H9 (cell line): ENCODE measurements around the gene BBIP1. TPM values are rescaled to one million over a fixed set of nuclear protein-coding genes. Genes with fewer than 3 reads are reported as not detected.

Experiments
- DNase-seq: peaks from one replicate; pipeline ENCODE4 v3.0.0-alpha.2; 2017
- H2AFZ ChIP-seq: one replicate; pipeline ENCODE4 v1.6.1; 2013; ENCODE audit warnings: mild to moderate bottlenecking, low read length, control low read depth, moderate library complexity
- H2AK5ac ChIP-seq: 2 replicates; pipeline ENCODE4 v1.6.1; 2013; ENCODE audit warnings: low read length, control low read depth, mixed read lengths; ENCODE audit not compliant: insufficient read length
- H2BK120ac ChIP-seq: one replicate; pipeline ENCODE4 v1.6.1; 2013; ENCODE audit warnings: low read depth, mild to moderate bottlenecking, low read length, control low read depth, inconsistent platforms; ENCODE audit not compliant: poor library complexity, severe bottlenecking
- H2BK12ac ChIP-seq: 2 replicates; pipeline ENCODE4 v1.6.1; 2013; ENCODE audit warnings: low read length, control low read depth, mixed read lengths, low read depth; ENCODE audit not compliant: insufficient read length
- H2BK15ac ChIP-seq: 2 replicates; pipeline ENCODE4 v1.6.1; 2013; ENCODE audit warnings: low read depth, low read length, control low read depth
- H2BK20ac ChIP-seq: one replicate; pipeline ENCODE4 v1.6.1; 2013; ENCODE audit warnings: low read depth, mild to moderate bottlenecking, low read length, control low read depth, inconsistent platforms; ENCODE audit not compliant: poor library complexity, severe bottlenecking
- H2BK5ac ChIP-seq: 2 replicates; pipeline ENCODE4 v1.6.1; 2013; ENCODE audit warnings: low read length, control low read depth, mixed read lengths; ENCODE audit not compliant: insufficient read length
- H3K14ac ChIP-seq: 2 replicates; pipeline ENCODE4 v1.6.1; 2013; ENCODE audit warnings: low read length, control low read depth; ENCODE audit not compliant: insufficient read depth
- H3K18ac ChIP-seq: 2 replicates; pipeline ENCODE4 v1.6.1; 2013; ENCODE audit warnings: low read depth, mild to moderate bottlenecking, mixed read lengths, low read length, control low read depth; ENCODE audit not compliant: insufficient read length
- H3K23ac ChIP-seq: 2 replicates; pipeline ENCODE4 v1.6.1; 2013; ENCODE audit warnings: low read length, control low read depth, mixed read lengths, low read depth; ENCODE audit not compliant: insufficient read length
- H3K23me2 ChIP-seq: 2 replicates; pipeline ENCODE4 v1.6.1; 2013; ENCODE audit warnings: low read depth, mild to moderate bottlenecking, mixed read lengths, low read length, control low read depth; ENCODE audit not compliant: insufficient read length, poor library complexity, severe bottlenecking
- H3K27ac ChIP-seq: 2 replicates; pipeline ENCODE4 v1.5.1; 2013; ENCODE audit warnings: low read length, control low read depth, mixed read lengths, low read depth; ENCODE audit not compliant: insufficient read length
- H3K27me3 ChIP-seq: 2 replicates; pipeline ENCODE4 v1.6.1; 2013; ENCODE audit warnings: low read length, control low read depth, inconsistent platforms; ENCODE audit not compliant: insufficient read depth
- H3K4ac ChIP-seq: 2 replicates; pipeline ENCODE4 v1.6.1; 2013; ENCODE audit warnings: low read depth, mild to moderate bottlenecking, control low read depth, inconsistent platforms, low read length, moderate library complexity
- H3K4me1 ChIP-seq: 2 replicates; pipeline ENCODE4 v1.6.1; 2013; ENCODE audit warnings: low read length, control low read depth, inconsistent platforms; ENCODE audit not compliant: insufficient read depth
- H3K4me2 ChIP-seq: 2 replicates; pipeline ENCODE4 v1.6.1; 2013; ENCODE audit warnings: low read length, control low read depth, mixed read lengths; ENCODE audit not compliant: insufficient read length, insufficient read depth
- H3K56ac ChIP-seq: 2 replicates; pipeline ENCODE4 v1.6.1; 2013; ENCODE audit warnings: low read depth, mild to moderate bottlenecking, mixed read lengths, low read length, control low read depth; ENCODE audit not compliant: insufficient read length
- H3K79me1 ChIP-seq: 2 replicates; pipeline ENCODE4 v1.6.1; 2013; ENCODE audit warnings: low read depth, mild to moderate bottlenecking, moderate library complexity, low read length, control low read depth, inconsistent platforms; ENCODE audit not compliant: insufficient read depth, poor library complexity, severe bottlenecking
- H3K79me2 ChIP-seq: 2 replicates; pipeline ENCODE4 v1.6.1; 2013; ENCODE audit warnings: low read length, control low read depth, inconsistent platforms; ENCODE audit not compliant: insufficient read depth
- H3K9ac ChIP-seq: 2 replicates; pipeline ENCODE4 v1.6.1; 2013; ENCODE audit warnings: low read length, control low read depth, mixed read lengths; ENCODE audit not compliant: insufficient read length; ENCODE audit errors: extremely low read depth
- H3K9me3 ChIP-seq: one replicate; pipeline ENCODE4 v1.6.1; 2013; ENCODE audit warnings: low read depth, low read length, inconsistent platforms; ENCODE audit not compliant: control insufficient read depth
- H3T11ph ChIP-seq: one replicate; pipeline ENCODE4 v1.6.1; 2013; ENCODE audit warnings: mild to moderate bottlenecking, low read length, control low read depth, inconsistent platforms
- H4K20me1 ChIP-seq: one replicate; pipeline ENCODE4 v1.6.1; 2013; ENCODE audit not compliant: control insufficient read depth, insufficient read length, insufficient read depth
- H4K5ac ChIP-seq: 2 replicates; pipeline ENCODE4 v1.6.1; 2013; ENCODE audit warnings: low read depth, mild to moderate bottlenecking, mixed read lengths, low read length, control low read depth; ENCODE audit not compliant: insufficient read length
- H4K8ac ChIP-seq: replicated peaks from 2 replicates; pipeline ENCODE4 v1.6.1; 2013; ENCODE audit warnings: low read length, control low read depth, mixed read lengths, low read depth; ENCODE audit not compliant: insufficient read length
- H4K91ac ChIP-seq: 2 replicates; pipeline ENCODE4 v1.6.1; 2013; ENCODE audit warnings: low read depth, mild to moderate bottlenecking, moderate library complexity, mixed read lengths, low read length, control low read depth; ENCODE audit not compliant: insufficient read length
- H3K27ac Mint-ChIP-seq, 3 experiments: 2 replicates in 2 of 3; 3 replicates in 1 of 3; pipeline ENCODE4 v1.8.0; 2020 to 2021; ENCODE audit warnings: mixed read lengths in 3 of 3, mild to moderate bottlenecking in 1 of 3, moderate library complexity in 1 of 3
- H3K27me3 Mint-ChIP-seq: 2 replicates; pipeline ENCODE4 v1.8.0; 2021; ENCODE audit warnings: low read depth, mild to moderate bottlenecking, moderate library complexity, mixed read lengths
- H3K36me3 Mint-ChIP-seq, 3 experiments: 2 replicates in 2 of 3; 3 replicates in 1 of 3; pipeline ENCODE4 v1.8.0; 2020 to 2021; ENCODE audit warnings: low read depth in 3 of 3, mixed read lengths in 3 of 3; ENCODE audit not compliant: insufficient read depth in 1 of 3
- H3K4me1 Mint-ChIP-seq, 2 experiments: 2 replicates each; pipeline ENCODE4 v1.8.0; 2020; ENCODE audit warnings: mixed read lengths in 2 of 2
- H3K4me3 Mint-ChIP-seq, 2 experiments: 2 replicates in 1 of 2; 3 replicates in 1 of 2; pipeline ENCODE4 v1.8.0; 2020 to 2021; ENCODE audit warnings: mild to moderate bottlenecking in 2 of 2, mixed read lengths in 2 of 2, moderate library complexity in 1 of 2
- H3K9me3 Mint-ChIP-seq, 2 experiments: 2 replicates in 1 of 2; 3 replicates in 1 of 2; pipeline ENCODE4 v1.8.0; 2020; ENCODE audit warnings: mild to moderate bottlenecking in 2 of 2, mixed read lengths in 2 of 2, moderate library complexity in 1 of 2
- CTCF ChIP-seq: fragments of 200-600 bp; sonication (generic); conservative IDR thresholded peaks from 3 replicates; pipeline ENCODE4 v1.8.0; 2021; ENCODE audit warnings: antibody characterized with exemption, mild to moderate bottlenecking
- WGBS: extraction: QIAGEN DNeasy Blood & Tissue Kit; methylation state at CpG from one replicate; pipeline ENCODE4 v1.1.7; 2013; ENCODE audit warnings: missing lambda C conversion rate, low lambda C conversion rate, mixed read lengths; ENCODE audit not compliant: insufficient read length; ENCODE audit errors: extremely low coverage; 5-methylcytosine and 5-hydroxymethylcytosine counted together
- total RNA-seq: library from RNA; stranded (reverse); gene quantifications from 2 replicates; pipeline ENCODE4 v1.2.1, GENCODE V29; 2021

The BBIP1 gene
- total RNA-seq, 1 experiment from 2014 or later, result 18.8 TPM

- no peak overlapping the region for H3K4me3 Mint-ChIP-seq
- no peaks in the 10 kb centered on the region for H4K20me1 ChIP-seq
- WGBS, result no CpG with 5 or more reads among the region's 1 CpG
Measured at GRCh38 chr10:110858297-110858934, 60.6 kb downstream of the BBIP1 start.

More at GRCh38 chr10:110858297-110858934, 60.6 kb downstream of the BBIP1 start:
- no peak overlapping the region for H3K9ac ChIP-seq
- no peaks in the 10 kb centered on the region for H3K23me2 ChIP-seq
- no peaks in the 10 kb centered on the region for H3K27me3 ChIP-seq
- Mint-ChIP-seq H3K27me3 (peaks cover 2% of the 10 kb centered on the region; the same call in 1 of the 2 replicates), H3K4me1 (peaks cover 4 to 7% of the 10 kb centered on the region in 2 experiments), H3K36me3 (no peaks in the 10 kb centered on the region), H3K27ac (0 out of 7 replicates have a peak overlapping the region, but pooled peaks of 1 of the 3 experiments have one; percentile 3), H3K9me3 (0 out of 5 replicates have a peak, but pooled peaks cover 0 to 2% of the 10 kb centered on the region in 2 experiments)
- H3K23ac ChIP-seq, result no peak overlapping the region
- H3K4ac ChIP-seq, result no peak overlapping the region
- no peak overlapping the region for H3K14ac ChIP-seq
- no peaks in the 10 kb centered on the region for H3K79me1 ChIP-seq
- no peak overlapping the region for H4K5ac ChIP-seq
- no peak overlapping the region for H3K56ac ChIP-seq
- no peak overlapping the region for H3K27ac ChIP-seq
- H2AK5ac ChIP-seq, result no peak overlapping the region
- no peak overlapping the region for H2AFZ ChIP-seq
- H2BK15ac ChIP-seq, result no peak overlapping the region
- H3K4me1 ChIP-seq, result no peaks in the 10 kb centered on the region
- H3K9me3 ChIP-seq, result no peaks in the 10 kb centered on the region
- no peak overlapping the region for H3T11ph ChIP-seq
- H2BK5ac ChIP-seq, result no peak overlapping the region
- H4K91ac ChIP-seq, result no peak overlapping the region
- H2BK20ac ChIP-seq, result no peak overlapping the region
- H3K4me2 ChIP-seq, result no peak overlapping the region
- no peak overlapping the region for H3K18ac ChIP-seq
- no peak overlapping the region for H2BK120ac ChIP-seq
- no peak for DNase-seq
- no peaks in the 10 kb centered on the region for H3K79me2 ChIP-seq
- no peak overlapping the region for H2BK12ac ChIP-seq
- H4K8ac ChIP-seq, result no peak overlapping the region
- TF ChIP-seq CTCF, result no peak
